GM12878 (cell line): Measurements from ENCODE around the gene FAM110C. TPM values are rescaled to one million over a fixed set of nuclear protein-coding genes. Genes with fewer than 3 reads are reported as not detected.

ENCODE experiments used
- ATAC-seq: fragments of 200-7000 bp; cut with Tn5 transposase; 3 replicates; pipeline ENCODE4 v1.9.1; 2020; ENCODE audit warnings: mild to moderate bottlenecking, moderate library complexity
- BruUV-seq: library from RNA; stranded (reverse); fragments of 400-500 nt; replicated peaks from 2 replicates; lab custom pipeline; 2021; lab: Mats Ljungman, UMichigan
- CTCF ChIA-PET: fragments of 300-600 bp; sonication (Branson Sonifier 250); formaldehyde crosslinking; extraction: SDS; loops from one replicate; lab custom pipeline; 2021; ENCODE audit warnings: inconsistent platforms; lab: Yijun Ruan, JAX
- POLR2A ChIA-PET: fragments of 350-600 bp; formaldehyde crosslinking; extraction: SDS; loops from one replicate; lab custom pipeline; 2021; ENCODE audit warnings: inconsistent platforms; lab: Charles Lee
- RAD21 ChIA-PET: fragments of 300-600 bp; sonication (Branson Sonifier 250); formaldehyde crosslinking; loops from one replicate; lab custom pipeline; 2023; ENCODE audit warnings: antibody characterized with exemption; ENCODE audit not compliant: unreplicated experiment; lab: Charles Lee
- SMC1A ChIA-PET: fragments of 300-600 bp; sonication (Branson Sonifier 250); formaldehyde crosslinking; loops from one replicate; lab custom pipeline; 2023; ENCODE audit not compliant: unreplicated experiment, uncharacterized antibody; lab: Charles Lee
- DNase-seq: peaks from one replicate; pipeline ENCODE4 v3.0.0-alpha.2; 2011; ENCODE audit warnings: low read depth, low spot score
- FAIRE-seq: peaks from 3 replicates; lab custom pipeline; 2011; peaks lifted over from hg19 to GRCh38; lab: Jason Lieb, UNC
- H2AFZ ChIP-seq: 2 replicates; pipeline ENCODE4 v1.6.0; 2011; ENCODE audit warnings: low read depth, low read length, control low read depth; ENCODE audit not compliant: control insufficient read depth
- H3K27ac ChIP-seq: 2 replicates; pipeline ENCODE4 v1.5.1; 2011; ENCODE audit warnings: control low read depth; ENCODE audit not compliant: control insufficient read depth, insufficient read depth
- H3K27me3 ChIP-seq, 2 experiments: replicated peaks in 1 of 2; 2 replicates each; pipeline versions ENCODE4 v1.6.0 to v1.6.1; 2011; ENCODE audit warnings: low read length in 1 of 2; ENCODE audit not compliant: control insufficient read depth in 2 of 2, insufficient read depth in 2 of 2
- H3K36me3 ChIP-seq, 2 experiments: 2 replicates each; pipeline ENCODE4 v1.5.1; 2011; ENCODE audit warnings: low read length in 1 of 2; ENCODE audit not compliant: control insufficient read depth in 2 of 2, insufficient read depth in 2 of 2
- H3K4me1 ChIP-seq: 2 replicates; pipeline ENCODE4 v1.6.1; 2011; ENCODE audit warnings: mild to moderate bottlenecking, low read length, moderate library complexity, mixed read lengths; ENCODE audit not compliant: control insufficient read depth, insufficient read depth
- H3K4me2 ChIP-seq: 2 replicates; pipeline ENCODE4 v1.6.0; 2011; ENCODE audit warnings: control low read depth; ENCODE audit not compliant: control insufficient read depth, insufficient read depth
- H3K4me3 ChIP-seq: fragments of 200-600 bp; sonication (generic); 2 replicates; pipeline ENCODE4 v1.5.1; 2016
- H3K79me2 ChIP-seq: 2 replicates; pipeline ENCODE4 v1.6.0; 2011; ENCODE audit warnings: low read length; ENCODE audit not compliant: control insufficient read depth, insufficient read depth
- H3K9ac ChIP-seq: 2 replicates; pipeline ENCODE4 v1.8.0; 2011; ENCODE audit warnings: low read length, control low read depth, mixed read lengths; ENCODE audit not compliant: control insufficient read depth, insufficient read depth
- H3K9me3 ChIP-seq: replicated peaks from 3 replicates; pipeline ENCODE4 v1.5.1; 2011; ENCODE audit warnings: mild to moderate bottlenecking, low read length; ENCODE audit not compliant: control insufficient read depth, insufficient read depth
- H4K20me1 ChIP-seq: 2 replicates; pipeline ENCODE4 v1.6.0; 2011; ENCODE audit not compliant: control insufficient read depth, insufficient read depth
- BCL3 ChIP-seq: IDR thresholded peaks from 2 replicates; pipeline ENCODE4 v1.6.1; 2011; ENCODE audit warnings: borderline replicate concordance, low read depth, mild to moderate bottlenecking, moderate library complexity, low read length; ENCODE audit not compliant: insufficient read depth, poor library complexity, severe bottlenecking
- E2F4 ChIP-seq: IDR thresholded peaks from 2 replicates; pipeline ENCODE4 v1.6.1; 2012; ENCODE audit warnings: low read depth, low read length, improper control_type of control experiment
- KDM1A ChIP-seq: fragments of 200-600 bp; sonication (generic); IDR thresholded peaks from 2 replicates; pipeline ENCODE4 v1.6.1; 2016; ENCODE audit warnings: borderline replicate concordance
- MLLT1 ChIP-seq: fragments of 450-650 bp; IDR thresholded peaks from 2 replicates; pipeline ENCODE4 v1.6.1; 2016; ENCODE audit warnings: mild to moderate bottlenecking
- RBBP5 ChIP-seq: fragments of 200-600 bp; sonication (generic); conservative IDR thresholded peaks from 2 replicates; pipeline ENCODE4 v1.6.1; 2016
- SIN3A ChIP-seq: IDR thresholded peaks from 2 replicates; pipeline ENCODE4 v1.6.1; 2012; ENCODE audit warnings: low read depth, low read length, improper control_type of control experiment
- TAF1 ChIP-seq: IDR thresholded peaks from 2 replicates; pipeline ENCODE4 v1.6.1; 2011; ENCODE audit warnings: mild to moderate bottlenecking, low read depth, low read length, borderline replicate concordance
- WRNIP1 ChIP-seq: IDR thresholded peaks from 2 replicates; pipeline ENCODE4 v1.6.1; 2011; ENCODE audit warnings: low read depth, low read length, improper control_type of control experiment, borderline replicate concordance
- ZBTB33 ChIP-seq: fragments of 450-650 bp; IDR thresholded peaks from 2 replicates; pipeline ENCODE4 v1.6.1; 2017; ENCODE audit warnings: mild to moderate bottlenecking
- WGBS: methylation state at CpG from one replicate; pipeline ENCODE4 v1.1.6; 2016; ENCODE audit warnings: low lambda C conversion rate; ENCODE audit not compliant: insufficient replicate concordance, insufficient coverage; ENCODE audit errors: missing lambda C conversion rate; 5-methylcytosine and 5-hydroxymethylcytosine counted together
- in situ Hi-C: fragments of 300-500 bp; cut with MboI; formaldehyde crosslinking; loops from 9 replicates; pipeline ENCODE4 v1.14.3; 2018; ENCODE audit warnings: mixed read lengths
- intact Hi-C: fragments of 100-400 bp; cut with micrococcal nuclease; formaldehyde crosslinking; loops from one replicate; pipeline ENCODE4 v1.14.2; 2022; ENCODE audit not compliant: unreplicated experiment
- polyA plus RNA-seq, 11 experiments: library from polyadenylated mRNA; depleted of rRNA in 4 of 11; unstranded in 6 of 11; stranded (reverse) in 5 of 11; fragments of >200 nt; fragmentation: Nextera tagmentation in 4 of 11; fragmentation: Illumina TruSeq in 1 of 11; extraction: Ambion mirVana in 4 of 11; extraction: Trizol in 1 of 11; gene quantifications; 1 replicate in 1 of 11; 2 replicates in 10 of 11; pipeline versions ENCODE4 v1.2.1 to v1.2.3, GENCODE V29; 2011 to 2016; ENCODE audit warnings: inconsistent platforms in 2 of 11, missing spikeins in 2 of 11, low read depth in 1 of 11
- total RNA-seq, 4 experiments: library from RNA; depleted of rRNA in 3 of 4; stranded (reverse); fragments of >200 nt in 3 of 4; fragmentation: Illumina TruSeq in 1 of 4; extraction: Trizol in 1 of 4; gene quantifications; 2 replicates each; pipeline versions ENCODE4 v1.2.1 to v1.2.3, GENCODE V29; 2013 to 2021

Gene FAM110C
- total and polyA plus RNA-seq, 10 of the 15 experiments (the other 5 are each of a cell fraction or from before 2014, with no cell fraction given) = not detected

GRCh38 chr2:35852-36251 lies 10.5 kb downstream of the FAM110C start (continued):
- TF ChIP-seq ZBTB33 = no peak

GRCh38 chr2:33620-34019 lies 12.7 kb downstream of the FAM110C start:
- no peaks in the 10 kb centered on the region for H4K20me1 ChIP-seq
- in situ Hi-C loops (no loop called here), intact Hi-C loops (no loop called here)
- DNase-seq = no peak
- H3K9me3 ChIP-seq = no peaks in the 10 kb centered on the region
- no peaks in the 10 kb centered on the region for H3K36me3 ChIP-seq
- ChIA-PET CTCF (no interaction called here), POLR2A (no interaction called here), SMC1A (no interaction called here), RAD21 (no interaction called here)
- FAIRE-seq = no peak
- no peaks in the 10 kb centered on the region for H3K27me3 ChIP-seq
- ATAC-seq = no peak
- BruUV-seq = no TSS peak
- WGBS = 15% methylated on average over 7 of the region's 7 CpGs
- H3K4me3 ChIP-seq = no peak overlapping the region
- no peaks in the 10 kb centered on the region for H3K4me1 ChIP-seq
- no peaks in the 10 kb centered on the region for H3K79me2 ChIP-seq
- no peak overlapping the region for H3K27ac ChIP-seq
- no peak overlapping the region for H3K9ac ChIP-seq
- no peak overlapping the region for H3K4me2 ChIP-seq
- H2AFZ ChIP-seq = no peak overlapping the region
- TF ChIP-seq E2F4 (no peak), TAF1 (no peak), MLLT1 (no peak), RBBP5 (no peak), SIN3A (no peak), BCL3 (peak; percentile 20), KDM1A (no peak), WRNIP1 (no peak)
